ENCODE measurements around the gene CFAP77. TPM values are rescaled to one million over a fixed set of nuclear protein-coding genes. Genes with fewer than 3 reads are reported as not detected.

Gene CFAP77
- total and polyA plus RNA-seq, 2 of the 13 experiments (the other 11 are each of a cell fraction or from before 2014, with no cell fraction given): not detected

- no peak for TF ChIP-seq ZNF672 (CRISPR knock-in tag; IDR thresholded peaks at IDR 0.05)
- no peak for TF ChIP-seq NR3C1 (CRISPR knock-in tag; IDR thresholded peaks at IDR 0.05)
- TF ChIP-seq ZNF367 (CRISPR knock-in tag; IDR thresholded peaks at IDR 0.05; ENCODE audit: borderline replicate concordance): no peak
- TF ChIP-seq CTCF (CRISPR knock-in tag; IDR thresholded peaks at IDR 0.05): no peak
Measured at GRCh38 chr9:132487351-132487791, 77.4 kb downstream of the CFAP77 start (continued).

- Histone ChIP-seq H3K4me2 (ENCODE audit: low read depth, low read length) (no peak overlapping the region), H3K79me2 (ENCODE audit: insufficient read depth, low read length) (no peaks in the 10 kb centered on the region), H4K20me1 (ENCODE audit: insufficient read depth, low read length) (no peaks in the 10 kb centered on the region), H3K9me3 (ENCODE audit: low read length) (no peaks in the 10 kb centered on the region), H3K36me3 (replicated peaks in 1 of 2; ENCODE audit: control insufficient read depth in 1 of 2, insufficient read depth in 2 of 2, low read length in 2 of 2) (no peaks in the 10 kb centered on the region), H3K4me1 (ENCODE audit: insufficient read depth, low read length) (no peaks in the 10 kb centered on the region), H3K27ac (ENCODE audit: extremely low read length, insufficient read depth, low read length) (no peak overlapping the region), H3K9ac (ENCODE audit: insufficient read depth, low read depth, low read length) (no peak overlapping the region), H3K27me3 (ENCODE audit: control insufficient read depth in 1 of 2, insufficient read depth in 2 of 2, low read length in 2 of 2) (peaks cover 5 to 63% of the 10 kb centered on the region in 2 experiments; a peak in 4 of 5 replicates), H2AFZ (ENCODE audit: low read length) (no peak overlapping the region), H3K4me3 (replicated peaks in 1 of 3; ENCODE audit: insufficient read depth in 1 of 3, low read depth in 2 of 3, low read length in 3 of 3) (no peak overlapping the region)
- CTCF ChIA-PET (ENCODE audit: low intra/inter-chr PET ratio, low total read pairs): no interaction called here
- in situ Hi-C loops (cut with HindIII; ENCODE audit: extremely low pct_ligation_motif_present, low pct_unique_long_range_greater_than_20kb): no loop called here
- ATAC-seq: no peak
- FAIRE-seq: no peak
- POLR2A ChIA-PET: no interaction called here
- intact Hi-C loops (cut with micrococcal nuclease; ENCODE audit: unreplicated experiment): no loop called here
- no TSS peak for BruUV-seq (replicated peaks)
- 15% methylated on average over 5 of the region's 7 CpGs for WGBS (ENCODE audit: low lambda C conversion rate)
- DNase-seq (ENCODE audit: low spot score): no peak
- no peak for TF ChIP-seq ZNF766 (CRISPR knock-in tag; IDR thresholded peaks at IDR 0.05; ENCODE audit: borderline replicate concordance)
- TF ChIP-seq TCF7 (IDR thresholded peaks at IDR 0.05; ENCODE audit: low read depth): no peak
- no peak for TF ChIP-seq ZNF678 (CRISPR knock-in tag; IDR thresholded peaks at IDR 0.05)
- TF ChIP-seq ZNF317 (CRISPR knock-in tag; IDR thresholded peaks at IDR 0.05): no peak
- no peak for TF ChIP-seq FOXM1 (CRISPR knock-in tag; IDR thresholded peaks at IDR 0.05)
- TF ChIP-seq ZNF660 (CRISPR knock-in tag; IDR thresholded peaks at IDR 0.05; ENCODE audit: borderline replicate concordance, low read depth): no peak
- no peak for TF ChIP-seq E2F2 (CRISPR knock-in tag; IDR thresholded peaks at IDR 0.05; ENCODE audit: borderline replicate concordance)
- no peak for TF ChIP-seq DNMT1 (CRISPR knock-in tag; IDR thresholded peaks at IDR 0.05)
- no peak for TF ChIP-seq PHF20 (CRISPR knock-in tag; IDR thresholded peaks at IDR 0.05)
- no peak for TF ChIP-seq ZBTB37 (CRISPR knock-in tag; IDR thresholded peaks at IDR 0.05)
- no peak for TF ChIP-seq ARHGAP35 (CRISPR knock-in tag; IDR thresholded peaks at IDR 0.05; ENCODE audit: borderline replicate concordance)
- no peak for TF ChIP-seq ARID2 (CRISPR knock-in tag; IDR thresholded peaks at IDR 0.05; ENCODE audit: borderline replicate concordance)
Measured at GRCh38 chr9:132487980-132488535, 78.0 kb downstream of the CFAP77 start.
